SH-SY5Y (cell line): ENCODE measurements around the gene BRD3.

Experiments
- GATA2 ChIP-seq: IDR thresholded peaks from 2 replicates; pipeline ENCODE4 v1.6.1; 2011; ENCODE audit warnings: mild to moderate bottlenecking, low read depth, low read length
- GATA3 ChIP-seq: IDR thresholded peaks from 2 replicates; pipeline ENCODE4 v1.6.1; 2011; ENCODE audit warnings: low read depth, mild to moderate bottlenecking, low read length, moderate library complexity

DNA sequence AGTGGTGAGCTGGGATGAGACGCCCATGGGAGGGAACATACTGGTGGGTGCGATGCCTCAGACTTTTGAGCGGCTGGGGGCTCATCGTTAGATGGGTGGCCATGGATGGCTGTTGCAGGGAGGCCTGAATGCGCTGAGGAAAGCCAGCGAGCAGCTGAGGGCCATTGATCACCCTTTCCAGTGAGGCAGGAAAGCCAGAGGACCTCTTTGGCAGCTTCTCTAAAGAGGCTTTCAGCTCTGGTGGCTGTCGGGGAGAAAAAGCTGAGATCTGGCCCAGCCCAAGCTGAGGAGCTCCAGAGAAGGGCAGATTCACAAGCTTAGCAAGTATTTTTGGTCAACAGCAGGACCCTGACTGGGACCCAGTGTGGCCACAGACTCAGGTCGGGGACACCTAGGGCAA is 62.4 kb downstream of the BRD3 start:
- TF ChIP-seq GATA2 (no peak), GATA3 (no peak)
